HFFc6 (cell line): ENCODE data around the gene PDE8B. TPM values are rescaled to one million over a fixed set of nuclear protein-coding genes. Genes with fewer than 3 reads are reported as not detected.

ENCODE experiments used
- DNase-seq: peaks from one replicate; pipeline ENCODE4 v3.0.0-alpha.2; 2018
- H3K27ac Mint-ChIP-seq: 2 replicates; pipeline ENCODE4 v1.8.0; 2020; ENCODE audit warnings: mild to moderate bottlenecking, mixed read lengths
- H3K27me3 Mint-ChIP-seq: 2 replicates; pipeline ENCODE4 v1.8.0; 2021; ENCODE audit warnings: mild to moderate bottlenecking, moderate library complexity, mixed read lengths; ENCODE audit not compliant: insufficient read depth
- H3K36me3 Mint-ChIP-seq: 2 replicates; pipeline ENCODE4 v1.8.0; 2021; ENCODE audit warnings: low read depth, mixed read lengths
- H3K4me1 Mint-ChIP-seq: 2 replicates; pipeline ENCODE4 v1.8.0; 2020; ENCODE audit warnings: low read depth, mixed read lengths
- H3K4me3 Mint-ChIP-seq: 2 replicates; pipeline ENCODE4 v1.8.0; 2020; ENCODE audit warnings: mild to moderate bottlenecking, moderate library complexity, mixed read lengths
- H3K9me3 Mint-ChIP-seq: 2 replicates; pipeline ENCODE4 v1.8.0; 2020; ENCODE audit warnings: mild to moderate bottlenecking, mixed read lengths
- total RNA-seq, 6 experiments: library from RNA; stranded (reverse); fragmentation: NEBNext Ultra II Directional; extraction: Animal tissue kit (Norgen Biotek cat#: 25700); gene quantifications; 2 replicates in 1 of 6; 3 replicates in 5 of 6; pipeline ENCODE4 v1.2.3, GENCODE V29; 2021
- TF ChIP-seq, protein P1 (sequence below): fragments of 200-600 bp; sonication (generic); IDR thresholded peaks from 2 replicates; pipeline ENCODE4 v1.5.0; 2021; ENCODE audit warnings: antibody characterized with exemption, mild to moderate bottlenecking

Gene PDE8B
- total RNA-seq, 6 experiments from 2014 or later, result 0.14 TPM; not detected in 5

DNA sequence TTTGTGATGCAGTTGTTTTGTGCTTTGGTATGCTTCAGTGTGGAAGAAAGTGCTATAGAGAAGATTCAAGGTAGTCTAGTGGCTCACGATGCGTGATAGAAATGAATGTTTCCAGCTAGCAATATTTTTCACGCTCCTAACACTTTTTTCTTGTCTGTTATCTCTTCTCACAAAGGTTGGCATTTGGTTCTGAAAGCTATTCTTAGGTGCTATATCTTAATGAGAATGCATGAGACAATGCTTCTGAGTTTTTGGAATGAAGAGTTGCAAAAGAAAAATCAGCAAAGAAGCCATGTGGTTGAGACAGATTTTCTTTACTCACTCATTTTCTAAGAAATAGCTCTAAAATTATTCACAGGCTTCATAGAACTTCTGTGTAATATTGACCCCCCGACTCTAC lies 122.6 kb downstream of the PDE8B start:
- no peak overlapping the region for H3K27ac Mint-ChIP-seq
- TF ChIP-seq, protein P1, sequence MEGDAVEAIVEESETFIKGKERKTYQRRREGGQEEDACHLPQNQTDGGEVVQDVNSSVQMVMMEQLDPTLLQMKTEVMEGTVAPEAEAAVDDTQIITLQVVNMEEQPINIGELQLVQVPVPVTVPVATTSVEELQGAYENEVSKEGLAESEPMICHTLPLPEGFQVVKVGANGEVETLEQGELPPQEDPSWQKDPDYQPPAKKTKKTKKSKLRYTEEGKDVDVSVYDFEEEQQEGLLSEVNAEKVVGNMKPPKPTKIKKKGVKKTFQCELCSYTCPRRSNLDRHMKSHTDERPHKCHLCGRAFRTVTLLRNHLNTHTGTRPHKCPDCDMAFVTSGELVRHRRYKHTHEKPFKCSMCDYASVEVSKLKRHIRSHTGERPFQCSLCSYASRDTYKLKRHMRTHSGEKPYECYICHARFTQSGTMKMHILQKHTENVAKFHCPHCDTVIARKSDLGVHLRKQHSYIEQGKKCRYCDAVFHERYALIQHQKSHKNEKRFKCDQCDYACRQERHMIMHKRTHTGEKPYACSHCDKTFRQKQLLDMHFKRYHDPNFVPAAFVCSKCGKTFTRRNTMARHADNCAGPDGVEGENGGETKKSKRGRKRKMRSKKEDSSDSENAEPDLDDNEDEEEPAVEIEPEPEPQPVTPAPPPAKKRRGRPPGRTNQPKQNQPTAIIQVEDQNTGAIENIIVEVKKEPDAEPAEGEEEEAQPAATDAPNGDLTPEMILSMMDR, result no peak
- no peaks in the 10 kb centered on the region for H3K4me1 Mint-ChIP-seq

DNA sequence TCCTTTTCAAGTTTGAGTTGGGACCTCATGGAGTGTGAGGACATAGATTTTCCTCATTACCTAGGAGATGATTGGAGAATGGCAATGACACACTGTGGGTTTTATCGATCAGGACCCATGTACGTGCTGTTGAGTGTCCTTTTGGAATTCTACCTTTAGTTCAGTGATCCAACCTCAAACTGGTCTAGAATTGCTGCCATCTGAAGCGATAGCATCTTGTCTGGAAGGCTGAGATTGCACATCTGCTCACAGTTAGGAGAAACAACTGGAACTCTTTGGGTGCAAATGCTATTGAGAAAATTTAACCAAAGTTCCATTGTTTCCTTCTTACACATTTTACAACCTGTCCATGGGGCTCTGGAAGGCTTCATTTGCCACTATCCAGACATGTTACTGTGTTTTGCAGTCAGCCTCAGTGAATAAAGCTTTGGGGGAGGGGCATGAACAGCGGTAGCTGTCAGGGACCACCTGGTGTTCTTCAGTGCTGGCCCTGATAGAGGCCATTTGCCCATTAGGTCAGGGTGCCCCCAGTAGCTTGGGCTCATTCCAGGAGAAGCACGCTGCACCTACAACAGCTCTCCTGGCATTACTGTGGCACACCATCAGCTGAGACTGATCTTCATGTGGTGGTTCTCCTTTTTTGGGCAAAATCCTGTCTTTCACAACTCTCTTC lies 123.1 kb downstream of the PDE8B start:
- Mint-ChIP-seq H3K27ac (no peak overlapping the region), H3K4me1 (no peaks in the 10 kb centered on the region), H3K4me3 (no peak overlapping the region), H3K36me3 (no peaks in the 10 kb centered on the region), H3K9me3 (no peaks in the 10 kb centered on the region), H3K27me3 (peaks cover 21% of the 10 kb centered on the region)
- no peak for DNase-seq
- TF ChIP-seq, protein P1, result no peak

More for the DNA sequence above, 122.6 kb downstream of the PDE8B start:
- no peaks in the 10 kb centered on the region for H3K36me3 Mint-ChIP-seq
- DNase-seq, result no peak
- H3K27me3 Mint-ChIP-seq, result peaks cover 21% of the 10 kb centered on the region
- H3K4me3 Mint-ChIP-seq, result no peak overlapping the region
- no peaks in the 10 kb centered on the region for H3K9me3 Mint-ChIP-seq

DNA sequence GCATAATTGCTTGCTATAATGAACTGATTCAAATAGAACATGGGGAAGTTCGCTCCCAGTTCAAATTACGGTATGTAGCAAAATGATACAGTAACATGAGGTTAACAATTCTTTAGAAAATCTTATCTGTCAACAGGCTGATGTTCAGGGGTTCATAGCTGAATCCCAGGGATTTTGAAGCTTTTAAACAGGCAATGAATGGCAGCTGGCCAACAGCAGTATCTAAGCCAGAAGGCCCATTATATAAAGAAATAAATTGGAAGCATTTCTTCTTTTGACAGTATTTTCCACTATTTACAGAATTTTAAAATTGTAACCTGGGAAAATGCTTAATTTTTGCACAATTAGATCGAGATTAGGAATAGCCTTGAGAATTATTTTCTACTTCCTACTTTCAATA lies 126.8 kb downstream of the PDE8B start:
- DNase-seq, result no peak
- TF ChIP-seq, protein P1, result no peak
- no peak overlapping the region for H3K4me3 Mint-ChIP-seq
- no peaks in the 10 kb centered on the region for H3K4me1 Mint-ChIP-seq
- H3K27ac Mint-ChIP-seq, result no peak overlapping the region
- no peaks in the 10 kb centered on the region for H3K36me3 Mint-ChIP-seq
- H3K9me3 Mint-ChIP-seq, result no peaks in the 10 kb centered on the region
- peaks cover 11% of the 10 kb centered on the region; the same call in 1 of the 2 replicates for H3K27me3 Mint-ChIP-seq

DNA sequence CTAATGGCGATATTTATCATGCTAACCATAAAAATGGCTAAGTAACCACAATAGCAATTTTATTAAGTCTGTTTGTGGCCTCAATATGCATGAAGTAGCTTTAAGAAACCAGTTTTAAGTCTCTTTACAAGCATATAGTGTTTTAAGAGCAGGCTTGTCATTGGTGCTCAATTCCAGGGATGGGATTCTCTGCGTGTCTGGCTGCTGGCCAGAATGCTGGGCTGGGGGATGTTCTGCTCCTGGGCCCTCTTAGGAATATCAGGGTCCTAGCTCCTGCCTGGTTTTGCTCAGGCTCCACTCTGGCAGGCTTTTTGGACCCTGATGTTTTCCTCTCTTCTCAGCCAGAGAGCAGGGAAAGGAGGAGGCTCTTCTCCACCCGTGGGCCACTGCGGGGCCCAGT lies 127.2 kb downstream of the PDE8B start:
- Mint-ChIP-seq H3K27me3 (peaks cover 11% of the 10 kb centered on the region; the same call in 1 of the 2 replicates), H3K9me3 (no peaks in the 10 kb centered on the region), H3K36me3 (no peaks in the 10 kb centered on the region), H3K27ac (no peak overlapping the region), H3K4me1 (no peaks in the 10 kb centered on the region), H3K4me3 (no peak overlapping the region)
- TF ChIP-seq, protein P1, result no peak
- DNase-seq, result no peak

DNA sequence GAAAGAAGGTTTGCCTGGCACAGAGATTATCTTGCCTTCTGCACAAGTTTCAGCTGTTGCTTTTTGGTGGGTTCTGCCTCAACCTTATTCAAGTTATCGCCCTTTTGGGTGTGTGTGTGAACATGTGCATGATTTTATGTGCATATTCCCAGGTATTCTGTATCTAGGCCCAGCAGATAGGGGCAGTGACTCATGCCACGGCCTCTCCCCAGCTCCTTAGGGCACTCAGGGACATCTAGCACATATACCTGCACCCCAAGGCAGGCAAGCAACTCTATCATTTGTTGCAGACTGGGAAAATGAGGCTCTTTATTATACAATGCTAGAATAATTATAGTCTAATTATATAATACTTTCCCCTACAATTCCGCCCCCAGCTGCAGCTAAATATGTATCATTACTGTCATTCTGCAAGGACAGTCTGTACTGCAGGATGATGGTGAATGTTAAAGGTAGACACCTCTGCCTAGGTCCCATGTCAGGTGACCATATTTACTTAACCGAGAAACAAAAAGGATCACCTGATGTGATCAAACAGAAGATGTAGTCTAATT lies 128.9 kb downstream of the PDE8B start:
- Mint-ChIP-seq H3K4me3 (no peak overlapping the region), H3K4me1 (no peaks in the 10 kb centered on the region), H3K27ac (no peak overlapping the region), H3K36me3 (no peaks in the 10 kb centered on the region), H3K27me3 (peaks cover 5% of the 10 kb centered on the region; the same call in 1 of the 2 replicates), H3K9me3 (no peaks in the 10 kb centered on the region)
- no peak for DNase-seq
- TF ChIP-seq, protein P1, result no peak
